Astrocyte of the hippocampus (primary cell): ENCODE measurements around the gene ELF3.
A peak's percentile ranks its signal among the peaks of the same experiment; 100 is the strongest.
"Not testable (repeated sequence)": the region's sequence is repeated elsewhere in the genome, so short reads cannot be mapped to it uniquely, and the experiment has no call there.

Experiments used
- DNase-seq: peaks from one replicate; pipeline ENCODE4 v3.0.0; 2011; ENCODE audit warnings: low read depth, low spot score

Gene ELF3

GRCh38 chr1:202010180-202011015 is at the start of gene ELF3:
Gene ELF3 (plus strand): TSS chr1:202010587. CDS start chr1:202011137, 550 bp downstream.
- peak; percentile 35 for DNase-seq

- DNase-seq: not testable (repeated sequence)
Observed at GRCh38 chr1:201962382-201962781, 48.0 kb upstream of the ELF3 start.

- peak; percentile 51 for DNase-seq
Observed at GRCh38 chr1:201964261-201964660, 46.1 kb upstream of the ELF3 start.

- no peak for DNase-seq
Observed at GRCh38 chr1:201966171-201966570, 44.2 kb upstream of the ELF3 start.

- no peak for DNase-seq
Observed at GRCh38 chr1:201968202-201968925, 42.0 kb upstream of the ELF3 start.

GRCh38 chr1:201970334-201971159 is 39.8 kb upstream of the ELF3 start:
- DNase-seq: peak; percentile 64

GRCh38 chr1:201982082-201982622 is 28.2 kb upstream of the ELF3 start:
- DNase-seq: no peak

GRCh38 chr1:201982623-201983379 is 27.6 kb upstream of the ELF3 start, which contains the start of gene RNPEP:
Gene RNPEP (plus strand): TSS chr1:201982648. CDS start chr1:201982667, 19 bp downstream.
- DNase-seq: peak; percentile 88

GRCh38 chr1:201983380-201983805 is 27.0 kb upstream of the ELF3 start:
- peak; percentile 9 for DNase-seq

- no peak for DNase-seq
Observed at GRCh38 chr1:201984446-201984845, 25.9 kb upstream of the ELF3 start.

GRCh38 chr1:201985355-201985754 is 25.0 kb upstream of the ELF3 start:
- no peak for DNase-seq

- no peak for DNase-seq
Observed at GRCh38 chr1:201988601-201989000, 21.8 kb upstream of the ELF3 start.

- DNase-seq: no peak
Observed at GRCh38 chr1:201989354-201990128, 20.8 kb upstream of the ELF3 start.

GRCh38 chr1:201990427-201990826 is 20.0 kb upstream of the ELF3 start:
- no peak for DNase-seq

- peak; percentile 69 for DNase-seq
Observed at GRCh38 chr1:201999625-202000238, 10.7 kb upstream of the ELF3 start.

- DNase-seq: no peak
Observed at GRCh38 chr1:202002507-202002906, 7.9 kb upstream of the ELF3 start.

GRCh38 chr1:202004711-202005110 is 5.7 kb upstream of the ELF3 start:
- no peak for DNase-seq

- peak; percentile 39 for DNase-seq
Observed at GRCh38 chr1:202005958-202006357, 4.4 kb upstream of the ELF3 start.

- DNase-seq: no peak
Observed at GRCh38 chr1:202007304-202007703, 3.1 kb upstream of the ELF3 start.
